Stimulated activated CD4-positive, alpha-beta T cell treated with anti-CD3 and anti-CD28 coated beads, Interleukin-1b, Interleukin-23, amount 100 ng/mL, for 1 hour (primary cell): ENCODE data around the gene CAV1.
"Not testable (repeated sequence)": the region's sequence is repeated elsewhere in the genome, so short reads cannot be mapped to it uniquely, and the experiment has no call there.

Experiments used
- DNase-seq, 2 donors: peaks; one replicate each; pipeline ENCODE4 v3.0.0-alpha.2; 2020; ENCODE audit warnings: low read depth in 2 of 2

The CAV1 gene

GRCh38 chr7:116524609-116525297 is at the start of gene CAV1:
CAV1 (plus strand) TSS chr7:116525036; CDS start chr7:116525063, 27 bp downstream.
- no peak for DNase-seq

GRCh38 chr7:116477625-116478024 is 47.2 kb upstream of the CAV1 start:
- no peak for DNase-seq

GRCh38 chr7:116478834-116479233 is 46.0 kb upstream of the CAV1 start:
- no peak for DNase-seq

GRCh38 chr7:116483271-116483942 is 41.4 kb upstream of the CAV1 start:
- DNase-seq, result no peak

- DNase-seq, result not testable (repeated sequence)
These were observed 40.4 kb upstream of the CAV1 start for GRCh38 chr7:116484389-116484788.

- DNase-seq, result no peak
These were observed 36.8 kb upstream of the CAV1 start for GRCh38 chr7:116487907-116488521.

- no peak for DNase-seq
These were observed 34.5 kb upstream of the CAV1 start for GRCh38 chr7:116490351-116490750.

- no peak for DNase-seq
These were observed 32.8 kb upstream of the CAV1 start for GRCh38 chr7:116491887-116492653.

- DNase-seq, result no peak
These were observed 32.2 kb upstream of the CAV1 start for GRCh38 chr7:116492654-116493109.

GRCh38 chr7:116493449-116493848 is 31.4 kb upstream of the CAV1 start:
- no peak for DNase-seq

GRCh38 chr7:116494472-116494871 is 30.4 kb upstream of the CAV1 start:
- no peak for DNase-seq

- DNase-seq, result no peak
These were observed 29.1 kb upstream of the CAV1 start for GRCh38 chr7:116495736-116496135.

- no peak for DNase-seq
These were observed 28.2 kb upstream of the CAV1 start for GRCh38 chr7:116496653-116497052.

GRCh38 chr7:116497708-116498107 is 27.1 kb upstream of the CAV1 start:
- DNase-seq, result no peak

- no peak for DNase-seq
These were observed 25.4 kb upstream of the CAV1 start, which contains the start of gene CAV2 for GRCh38 chr7:116499168-116500077. CAV2 (plus strand) TSS chr7:116499738; CDS start chr7:116499782, 44 bp downstream.

GRCh38 chr7:116500078-116500853 is 24.6 kb upstream of the CAV1 start:
- no peak for DNase-seq

GRCh38 chr7:116501425-116502167 is 23.2 kb upstream of the CAV1 start:
- DNase-seq, result no peak

GRCh38 chr7:116502201-116503096 is 22.4 kb upstream of the CAV1 start:
- no peak for DNase-seq
